ENCODE data around the gene MAP4K4.

The MAP4K4 gene

GRCh38 chr2:101723371-101724124, 26.0 kb downstream of the MAP4K4 start:
- DNase-seq (ENCODE audit: low read depth in 2 of 2), result no peak

- no peak for DNase-seq (ENCODE audit: low read depth in 2 of 2)
Measured at GRCh38 chr2:101724125-101724474, 26.6 kb downstream of the MAP4K4 start.

- DNase-seq (ENCODE audit: low read depth in 2 of 2), result no peak
Measured at GRCh38 chr2:101725038-101725437, 27.5 kb downstream of the MAP4K4 start.

- DNase-seq (ENCODE audit: low read depth in 2 of 2), result no peak
Measured at GRCh38 chr2:101725515-101726192, 28.1 kb downstream of the MAP4K4 start.

GRCh38 chr2:101728865-101729264, 31.4 kb downstream of the MAP4K4 start:
- no peak for DNase-seq (ENCODE audit: low read depth in 2 of 2)

- no peak for DNase-seq (ENCODE audit: low read depth in 2 of 2)
Measured at GRCh38 chr2:101729521-101730190, 32.1 kb downstream of the MAP4K4 start.

- DNase-seq (ENCODE audit: low read depth in 2 of 2), result no peak
Measured at GRCh38 chr2:101731221-101732054, 33.9 kb downstream of the MAP4K4 start.

GRCh38 chr2:101732199-101732598, 34.7 kb downstream of the MAP4K4 start:
- no peak for DNase-seq (ENCODE audit: low read depth in 2 of 2)

GRCh38 chr2:101732773-101733256, 35.3 kb downstream of the MAP4K4 start:
- DNase-seq (ENCODE audit: low read depth in 2 of 2), result no peak

GRCh38 chr2:101733257-101733993, 35.9 kb downstream of the MAP4K4 start:
- no peak for DNase-seq (ENCODE audit: low read depth in 2 of 2)

GRCh38 chr2:101734505-101735165, 37.1 kb downstream of the MAP4K4 start:
- DNase-seq (ENCODE audit: low read depth in 2 of 2), result no peak

- no peak for DNase-seq (ENCODE audit: low read depth in 2 of 2)
Measured at GRCh38 chr2:101735166-101735533, 37.6 kb downstream of the MAP4K4 start.

GRCh38 chr2:101736233-101736632, 38.7 kb downstream of the MAP4K4 start:
- no peak for DNase-seq (ENCODE audit: low read depth in 2 of 2)

GRCh38 chr2:101736861-101737291, 39.4 kb downstream of the MAP4K4 start:
- DNase-seq (ENCODE audit: low read depth in 2 of 2), result peak in 1 of 2 experiments; percentile 49

GRCh38 chr2:101737478-101738255, 40.2 kb downstream of the MAP4K4 start:
- DNase-seq (ENCODE audit: low read depth in 2 of 2), result no peak

GRCh38 chr2:101738649-101739048, 41.1 kb downstream of the MAP4K4 start:
- DNase-seq (ENCODE audit: low read depth in 2 of 2), result no peak

- DNase-seq (ENCODE audit: low read depth in 2 of 2), result no peak
Measured at GRCh38 chr2:101740555-101740964, 43.1 kb downstream of the MAP4K4 start.

GRCh38 chr2:101741775-101742520, 44.4 kb downstream of the MAP4K4 start:
- no peak for DNase-seq (ENCODE audit: low read depth in 2 of 2)

- no peak for DNase-seq (ENCODE audit: low read depth in 2 of 2)
Measured at GRCh38 chr2:101742547-101742946, 45.0 kb downstream of the MAP4K4 start.
